ENCODE data around the gene TMEM161B.

TMEM161B gene

GRCh38 chr5:88207575-88207974 lies 61.1 kb downstream of the TMEM161B start:
- no peak for DNase-seq (ENCODE audit: low read depth in 1 of 2, low spot score in 1 of 2)
- TF ChIP-seq GABPA (IDR thresholded peaks at IDR 0.05; ENCODE audit: low read depth): no peak
- no peak for TF ChIP-seq REST (IDR thresholded peaks at IDR 0.05; ENCODE audit: insufficient replicate concordance, low read depth)
- no peak for TF ChIP-seq SPI1 (IDR thresholded peaks at IDR 0.05; ENCODE audit: borderline replicate concordance, low read depth)
- TF ChIP-seq POLR2AphosphoS5 (IDR thresholded peaks at IDR 0.05; ENCODE audit: low read depth): no peak
- no peak for TF ChIP-seq CTCF (IDR thresholded peaks at IDR 0.05; ENCODE audit: insufficient read depth, low read length)
- no peak overlapping the region for H3K4me3 ChIP-seq (replicated peaks; ENCODE audit: insufficient read depth, low read length)
- no peak overlapping the region for H3K27ac ChIP-seq (replicated peaks)
- no peaks in the 10 kb centered on the region for H3K27me3 ChIP-seq (ENCODE audit: insufficient read depth, poor library complexity, severe bottlenecking)

GRCh38 chr5:88203981-88204750 lies 64.5 kb downstream of the TMEM161B start:
- no peak overlapping the region for H3K27ac ChIP-seq (replicated peaks)
- TF ChIP-seq SPI1 (IDR thresholded peaks at IDR 0.05; ENCODE audit: borderline replicate concordance, low read depth) (no peak), REST (IDR thresholded peaks at IDR 0.05; ENCODE audit: insufficient replicate concordance, low read depth) (no peak), GABPA (IDR thresholded peaks at IDR 0.05; ENCODE audit: low read depth) (no peak), POLR2AphosphoS5 (IDR thresholded peaks at IDR 0.05; ENCODE audit: low read depth) (no peak), CTCF (IDR thresholded peaks at IDR 0.05; ENCODE audit: insufficient read depth, low read length) (no peak)
- no peaks in the 10 kb centered on the region for H3K27me3 ChIP-seq (ENCODE audit: insufficient read depth, poor library complexity, severe bottlenecking)
- no peak overlapping the region for H3K4me3 ChIP-seq (replicated peaks; ENCODE audit: insufficient read depth, low read length)
- no peak for DNase-seq (ENCODE audit: low read depth in 1 of 2, low spot score in 1 of 2)

- Histone ChIP-seq H3K4me3 (replicated peaks; ENCODE audit: insufficient read depth, low read length) (no peak overlapping the region), H3K27me3 (ENCODE audit: insufficient read depth, poor library complexity, severe bottlenecking) (no peaks in the 10 kb centered on the region), H3K27ac (replicated peaks) (no peak overlapping the region)
- DNase-seq (ENCODE audit: low read depth in 1 of 2, low spot score in 1 of 2): no peak
- TF ChIP-seq GABPA (IDR thresholded peaks at IDR 0.05; ENCODE audit: low read depth) (no peak), POLR2AphosphoS5 (IDR thresholded peaks at IDR 0.05; ENCODE audit: low read depth) (no peak), SPI1 (IDR thresholded peaks at IDR 0.05; ENCODE audit: borderline replicate concordance, low read depth) (no peak), CTCF (IDR thresholded peaks at IDR 0.05; ENCODE audit: insufficient read depth, low read length) (no peak), REST (IDR thresholded peaks at IDR 0.05; ENCODE audit: insufficient replicate concordance, low read depth) (no peak)
Observed at GRCh38 chr5:88195636-88196035, 73.0 kb downstream of the TMEM161B start.

Data from HL-60 (cell line).